ENCODE data around the gene ARMC2.

ARMC2 gene

GRCh38 chr6:108983151-108983550, 134.9 kb downstream of the ARMC2 start:
- no peak for DNase-seq (ENCODE audit: low spot score)
- H3K4me3 ChIP-seq, result no peak overlapping the region
- no peak for TF ChIP-seq CTCF (IDR thresholded peaks at IDR 0.05)
- H3K27ac ChIP-seq, result peak overlapping the region in 1 of 2 donors; percentile 61

GRCh38 chr6:108985301-108985700, 137.1 kb downstream of the ARMC2 start:
- no peak for TF ChIP-seq CTCF (IDR thresholded peaks at IDR 0.05)
- Histone ChIP-seq H3K4me3 (no peak overlapping the region), H3K27ac (no peak overlapping the region)
- no peak for DNase-seq (ENCODE audit: low spot score)

- H3K27ac ChIP-seq, result no peak overlapping the region
- H3K4me3 ChIP-seq, result no peak overlapping the region
- DNase-seq (ENCODE audit: low spot score), result no peak
- no peak for TF ChIP-seq CTCF (IDR thresholded peaks at IDR 0.05)
These were observed 138.9 kb downstream of the ARMC2 start for GRCh38 chr6:108987156-108987555.

- no peak overlapping the region for H3K27ac ChIP-seq
- DNase-seq (ENCODE audit: low spot score), result no peak
- TF ChIP-seq CTCF (IDR thresholded peaks at IDR 0.05), result no peak
- no peak overlapping the region for H3K4me3 ChIP-seq
These were observed 140.1 kb downstream of the ARMC2 start for GRCh38 chr6:108988296-108988695.

GRCh38 chr6:108988765-108989164, 140.5 kb downstream of the ARMC2 start:
- DNase-seq (ENCODE audit: low spot score), result no peak
- Histone ChIP-seq H3K27ac (no peak overlapping the region), H3K4me3 (no peak overlapping the region)
- no peak for TF ChIP-seq CTCF (IDR thresholded peaks at IDR 0.05)

GRCh38 chr6:108989700-108990099, 141.5 kb downstream of the ARMC2 start:
- TF ChIP-seq CTCF (IDR thresholded peaks at IDR 0.05), result no peak
- Histone ChIP-seq H3K27ac (no peak overlapping the region), H3K4me3 (no peak overlapping the region)
- no peak for DNase-seq (ENCODE audit: low spot score)

GRCh38 chr6:108993876-108994275, 145.7 kb downstream of the ARMC2 start:
- no peak overlapping the region for H3K27ac ChIP-seq
- TF ChIP-seq CTCF (IDR thresholded peaks at IDR 0.05), result no peak
- no peak for DNase-seq (ENCODE audit: low spot score)
- H3K4me3 ChIP-seq, result no peak overlapping the region

All from coronary artery (tissue), 2 donors.